NCI-H146 treated with DMSO at 0.1 percent for 48 hours (cell line): Measurements from ENCODE around the gene OR10H1.
"Not testable (repeated sequence)": the region's sequence is repeated elsewhere in the genome, so short reads cannot be mapped to it uniquely, and the experiment has no call there.

ENCODE experiments used
- DNase-seq: peaks from one replicate; lab custom pipeline; 2025; ENCODE audit not compliant: unreplicated experiment; lab: John Stamatoyannopoulos, UW

Gene OR10H1

DNA sequence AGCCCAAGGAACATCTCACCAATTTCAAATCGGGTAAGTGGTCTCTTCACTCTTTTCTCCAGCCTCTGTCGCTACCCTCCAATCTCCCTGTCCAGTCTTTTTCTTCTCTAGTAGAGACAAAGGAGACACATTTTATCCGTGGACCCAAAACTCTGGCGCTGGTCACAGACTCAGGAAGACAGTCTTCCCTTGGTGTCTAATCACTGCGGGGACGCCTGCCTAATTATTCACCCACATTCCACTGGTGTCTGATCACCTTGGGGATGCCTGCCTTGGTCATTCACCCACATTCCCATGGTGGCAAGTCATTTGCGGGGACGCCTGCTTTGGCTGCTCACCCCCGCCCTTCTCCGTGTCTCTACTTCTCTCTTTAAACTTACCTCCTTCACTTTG lies 13.8 kb upstream of the OR10H1 start:
- no peak for DNase-seq

DNA sequence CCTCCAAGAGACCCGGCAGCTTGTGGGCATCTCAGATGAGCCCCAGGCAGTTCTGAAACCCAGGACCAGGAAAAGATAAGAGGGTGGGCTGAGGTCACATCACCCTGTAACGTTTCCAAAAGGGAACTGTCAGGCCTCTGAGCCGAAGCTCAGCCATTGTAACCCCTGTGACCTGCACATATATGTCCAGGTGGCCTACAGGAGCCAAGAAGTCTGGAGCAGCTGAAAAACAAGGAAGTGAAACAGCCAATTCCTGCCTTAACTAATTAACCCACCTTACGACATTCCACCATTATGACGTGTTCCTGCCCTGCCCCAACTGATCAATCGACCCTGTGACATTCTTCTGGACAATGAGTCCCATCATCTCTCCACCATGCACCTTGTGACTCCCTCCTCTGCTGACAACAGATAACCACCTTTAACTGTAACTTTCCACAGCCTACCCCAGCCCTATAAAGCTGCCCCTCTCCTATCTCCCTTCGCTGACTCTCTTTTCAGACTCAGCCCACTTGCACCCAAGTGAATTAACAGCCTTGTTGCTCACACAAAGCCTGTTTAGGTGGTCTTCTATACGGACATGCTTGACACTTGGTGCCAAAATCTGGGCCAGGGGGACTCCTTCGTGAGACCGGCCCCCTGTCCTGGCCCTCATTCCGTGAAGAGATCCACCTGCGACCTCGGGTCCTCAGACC lies 13.3 kb upstream of the OR10H1 start:
- not testable (repeated sequence) for DNase-seq

DNA sequence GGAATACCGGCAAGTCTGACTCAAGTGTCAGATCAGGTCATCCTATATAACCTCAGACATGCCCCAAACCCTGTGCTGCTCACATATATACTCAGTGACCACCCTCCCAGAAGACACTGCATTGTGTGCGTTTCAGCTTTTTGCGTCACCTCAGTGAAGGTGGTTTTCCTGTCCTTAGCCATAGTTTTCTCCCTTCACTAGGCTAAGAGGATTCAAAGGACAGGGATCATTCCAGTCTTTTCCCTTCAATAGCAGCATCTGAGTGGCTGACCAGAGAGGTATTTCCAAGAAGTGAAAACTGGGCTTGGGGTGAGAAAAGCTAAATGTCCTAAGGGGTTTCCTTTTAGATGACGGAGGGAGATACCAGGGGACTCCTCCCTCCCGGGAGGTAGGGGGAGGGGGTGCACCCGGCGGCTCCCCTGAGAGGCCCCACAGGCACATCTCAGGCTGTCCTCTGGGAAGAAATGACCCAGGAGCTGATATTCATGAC lies 12.7 kb upstream of the OR10H1 start:
- DNase-seq = no peak

DNA sequence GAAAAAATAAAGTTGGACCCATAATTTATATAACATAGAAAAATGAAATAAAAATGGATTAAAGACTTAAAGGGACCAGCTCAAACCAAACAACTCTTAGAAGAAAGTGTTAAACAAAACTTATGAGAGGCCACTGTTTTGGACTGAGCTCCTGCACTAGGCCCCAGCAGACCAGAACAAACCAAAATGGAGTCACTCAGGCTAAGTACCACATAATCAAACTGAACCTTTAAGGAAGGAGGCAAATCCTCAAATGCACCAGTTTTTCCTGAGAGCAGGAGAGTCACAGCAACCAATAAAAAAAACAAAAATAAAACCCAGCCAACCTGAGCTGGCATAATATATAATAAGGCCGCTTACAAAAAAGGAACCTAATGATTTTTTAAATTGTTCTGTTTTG lies 10.3 kb upstream of the OR10H1 start:
- DNase-seq = no peak

DNA sequence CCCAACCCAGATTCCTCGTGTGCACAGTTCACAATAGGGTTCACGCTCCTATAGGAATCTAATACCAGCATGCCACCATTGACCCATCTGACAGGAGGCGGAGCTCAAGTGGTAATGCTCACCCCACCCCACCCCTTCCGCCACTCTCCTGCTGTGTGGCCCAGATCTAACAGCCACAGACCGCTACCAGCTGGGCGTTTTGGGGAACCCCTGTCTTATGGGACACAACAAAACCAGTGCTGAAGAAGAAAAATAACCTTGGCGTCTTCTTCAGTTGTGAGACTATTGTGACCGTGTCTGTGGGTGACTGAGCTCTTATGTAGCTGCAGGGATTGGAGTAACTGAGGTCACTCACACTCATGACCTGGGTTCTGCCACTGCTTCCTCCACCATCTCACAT lies 5.2 kb upstream of the OR10H1 start:
- DNase-seq = no peak

DNA sequence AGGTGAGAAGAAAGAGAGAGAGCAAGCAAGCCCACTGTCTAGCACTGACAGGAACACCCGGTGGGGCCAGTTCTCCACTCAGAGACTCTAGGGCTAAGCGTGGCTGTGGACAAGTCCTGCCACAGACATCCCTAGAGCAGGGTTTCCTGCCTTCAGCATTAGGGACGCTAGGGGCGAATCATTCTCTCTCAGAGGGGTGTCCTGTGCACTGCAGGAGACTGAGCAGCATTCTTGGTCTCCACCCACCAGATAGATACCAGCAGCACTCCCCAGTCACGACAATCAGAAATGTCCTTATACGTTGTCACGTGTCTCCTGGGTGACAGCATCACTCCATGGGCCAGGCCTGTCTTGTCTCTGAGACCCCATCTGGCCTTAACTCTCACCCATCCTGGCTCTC lies 1.5 kb downstream of the OR10H1 start:
- DNase-seq = no peak

DNA sequence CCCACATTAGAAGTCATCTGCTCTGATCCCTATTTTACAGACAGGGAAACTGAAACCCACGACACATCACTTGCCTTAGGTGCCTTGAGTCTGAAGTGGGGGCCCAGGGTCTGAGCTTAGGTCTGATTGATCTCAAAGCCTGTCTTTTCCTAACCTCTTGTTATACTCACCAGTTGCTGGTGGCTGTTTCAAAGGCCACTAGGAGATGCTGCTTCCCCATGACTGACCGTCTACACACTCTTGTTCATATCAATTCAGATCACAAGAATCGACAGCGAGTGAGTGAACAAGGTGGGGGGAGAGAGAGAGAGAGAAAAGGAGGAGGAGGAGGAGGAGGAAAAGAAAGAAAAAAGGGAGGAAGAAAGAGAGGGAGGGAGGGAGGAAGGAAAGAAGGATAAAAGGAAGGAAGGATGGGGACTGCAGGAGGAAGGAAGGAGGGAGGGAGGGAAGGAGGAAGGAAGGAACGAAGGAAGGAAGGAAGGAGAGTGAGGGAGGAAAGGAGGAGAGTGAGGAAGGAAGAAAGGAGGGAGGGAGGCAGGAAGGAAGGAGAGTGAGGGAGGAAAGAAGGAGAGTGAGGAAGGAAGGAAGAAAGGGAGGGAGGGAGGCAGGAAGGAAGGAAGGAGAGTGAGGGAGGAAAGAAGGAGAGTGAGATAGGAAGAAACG lies 3.3 kb downstream of the OR10H1 start:
- DNase-seq = no peak

DNA sequence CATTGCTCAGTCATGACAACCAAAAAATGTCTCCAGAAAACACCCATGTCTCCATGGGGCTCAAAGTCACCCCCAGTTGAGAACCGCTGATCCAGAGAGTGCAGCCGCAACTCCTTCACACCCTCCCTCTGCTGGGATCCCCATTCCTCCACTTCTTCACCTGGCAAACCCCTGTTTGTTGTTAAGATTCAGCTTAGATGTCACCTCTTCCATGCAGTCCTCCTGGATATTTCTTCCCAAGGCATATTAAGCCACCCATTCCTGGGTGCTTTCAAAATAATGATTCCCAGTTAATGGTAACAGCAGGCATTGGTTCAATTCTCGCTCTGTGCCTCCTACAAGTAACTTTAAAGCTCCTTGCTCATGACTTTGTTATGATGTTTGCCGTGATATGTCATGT lies 4.0 kb downstream of the OR10H1 start:
- no peak for DNase-seq

DNA sequence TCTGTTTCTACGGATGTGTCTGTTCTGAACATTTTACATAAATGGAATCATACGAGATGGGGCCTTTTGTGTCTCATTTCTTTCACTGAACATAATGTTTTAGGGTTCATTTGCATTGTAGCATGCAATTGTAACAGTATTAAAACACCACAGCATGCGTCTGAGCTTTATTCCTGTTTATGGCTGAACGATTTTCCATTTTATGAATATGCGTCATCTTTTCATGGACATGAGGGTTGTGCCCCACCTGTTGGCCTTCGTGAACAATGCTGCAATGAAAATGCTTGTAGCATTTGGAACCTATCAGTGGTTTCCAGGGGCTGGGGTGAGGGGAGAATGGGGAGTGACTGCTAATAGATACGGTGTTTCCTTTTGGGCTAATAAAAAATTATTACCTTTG lies 5.1 kb downstream of the OR10H1 start:
- DNase-seq = no peak

DNA sequence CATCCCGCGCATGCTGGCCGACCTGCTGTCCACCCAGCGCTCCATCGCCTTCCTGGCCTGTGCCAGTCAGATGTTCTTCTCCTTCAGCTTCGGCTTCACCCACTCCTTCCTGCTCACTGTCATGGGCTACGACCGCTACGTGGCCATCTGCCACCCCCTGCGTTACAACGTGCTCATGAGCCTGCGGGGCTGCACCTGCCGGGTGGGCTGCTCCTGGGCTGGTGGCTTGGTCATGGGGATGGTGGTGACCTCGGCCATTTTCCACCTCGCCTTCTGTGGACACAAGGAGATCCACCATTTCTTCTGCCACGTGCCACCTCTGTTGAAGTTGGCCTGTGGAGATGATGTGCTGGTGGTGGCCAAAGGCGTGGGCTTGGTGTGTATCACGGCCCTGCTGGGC lies 21.2 kb downstream of the OR10H1 start:
- DNase-seq = not testable (repeated sequence)

DNA sequence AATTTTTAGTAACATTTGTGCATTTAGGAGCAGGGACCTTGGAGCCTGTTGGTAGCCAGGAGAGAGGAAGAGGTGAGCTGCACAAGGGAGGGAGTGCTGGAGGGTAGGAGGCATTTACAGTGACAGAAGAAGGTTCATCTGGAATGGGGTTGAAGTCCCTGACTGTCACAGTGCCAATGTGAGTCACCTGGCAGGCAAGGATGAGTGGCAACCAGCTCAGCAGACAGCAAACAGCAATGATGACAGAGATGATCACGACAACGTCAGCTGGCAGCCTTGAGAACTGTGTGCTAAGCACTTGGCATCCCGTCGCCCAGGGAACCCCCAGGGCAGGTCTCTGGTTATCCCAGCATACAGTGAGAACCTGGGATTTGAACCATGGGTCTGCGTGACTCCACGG lies 25.4 kb downstream of the OR10H1 start:
- DNase-seq = no peak

DNA sequence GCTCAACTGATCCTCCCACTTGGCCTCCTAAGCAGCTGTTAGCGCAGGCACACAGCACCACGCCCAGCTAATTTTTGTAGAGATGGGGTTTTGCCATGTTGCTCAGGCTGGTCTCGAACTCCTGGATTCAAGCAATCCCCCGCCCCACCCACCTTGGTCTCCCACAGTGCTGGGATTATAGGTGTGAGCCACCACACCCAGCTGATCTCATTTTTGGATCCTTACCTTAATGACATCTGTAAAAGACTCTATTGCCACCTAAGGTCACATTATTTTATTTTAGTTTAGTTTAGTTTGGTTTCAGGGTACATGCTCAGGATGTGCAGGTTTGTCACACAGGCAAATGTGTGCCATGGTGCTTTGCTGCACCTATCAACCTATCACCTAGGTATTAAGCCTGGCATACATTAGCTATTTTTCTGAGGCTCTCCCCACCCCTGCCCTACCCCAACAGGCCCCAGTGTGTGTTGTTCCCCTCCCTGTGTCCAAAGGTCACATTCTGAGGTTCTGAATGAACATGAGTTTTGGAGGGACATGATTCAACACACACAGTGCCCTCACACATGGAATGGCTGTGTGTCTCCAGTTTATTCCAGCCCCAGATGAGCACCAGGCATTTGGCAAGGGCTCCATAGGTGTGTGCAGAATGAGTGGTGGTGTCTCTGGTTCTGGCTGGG lies 26.7 kb downstream of the OR10H1 start:
- no peak for DNase-seq

DNA sequence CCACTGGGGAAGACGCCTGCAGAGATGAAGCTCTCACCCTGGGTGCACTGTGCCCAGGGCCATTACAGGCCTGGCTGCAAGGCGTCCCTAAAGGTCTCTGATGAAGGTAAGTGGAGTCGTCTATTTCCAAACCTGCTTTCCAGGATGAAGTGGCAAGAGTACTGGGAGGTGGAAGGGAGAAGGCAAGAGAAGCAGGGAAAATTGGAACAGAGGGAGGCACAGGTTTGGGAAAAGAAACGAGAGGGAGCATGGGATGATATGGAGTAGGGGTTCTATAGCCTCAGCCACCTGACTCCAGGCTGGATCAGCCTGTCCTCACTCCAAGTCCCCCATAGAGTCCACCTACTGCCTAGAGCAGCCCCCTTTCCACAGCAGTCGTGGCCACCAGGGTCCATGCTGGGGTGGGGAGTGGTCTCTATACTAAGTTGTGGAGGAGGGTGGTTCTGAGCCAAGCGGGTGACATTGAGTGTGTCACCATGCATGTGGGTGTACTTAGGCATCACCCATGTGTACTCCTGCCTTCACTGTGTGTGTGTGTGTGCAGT lies 27.8 kb downstream of the OR10H1 start, which contains the start of gene OR10H5:
Gene OR10H5 (plus strand): TSS at position 51 of the 545 bp plus-strand sequence. CDS start 6,388 bp downstream, outside the sequence.
- DNase-seq = no peak

DNA sequence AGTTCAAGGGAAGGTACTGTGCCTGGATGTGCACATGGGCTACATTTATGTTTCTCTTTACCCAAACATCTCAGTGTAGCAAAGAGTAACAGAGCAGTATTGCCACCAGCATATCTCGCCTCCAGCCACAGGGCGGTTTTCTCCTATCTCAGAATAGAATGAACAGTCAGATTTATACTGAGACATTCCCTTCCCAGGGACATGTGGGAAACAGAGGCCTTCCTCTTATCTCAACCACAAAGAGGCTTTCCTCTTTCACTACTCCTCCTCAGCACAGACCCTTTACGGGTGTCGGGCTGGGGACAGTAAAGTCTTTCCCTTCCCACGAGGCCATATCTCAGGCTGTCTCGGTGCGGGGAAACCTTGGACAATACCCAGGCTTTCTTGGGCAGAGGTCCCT lies 32.6 kb downstream of the OR10H1 start:
- DNase-seq = not testable (repeated sequence)

DNA sequence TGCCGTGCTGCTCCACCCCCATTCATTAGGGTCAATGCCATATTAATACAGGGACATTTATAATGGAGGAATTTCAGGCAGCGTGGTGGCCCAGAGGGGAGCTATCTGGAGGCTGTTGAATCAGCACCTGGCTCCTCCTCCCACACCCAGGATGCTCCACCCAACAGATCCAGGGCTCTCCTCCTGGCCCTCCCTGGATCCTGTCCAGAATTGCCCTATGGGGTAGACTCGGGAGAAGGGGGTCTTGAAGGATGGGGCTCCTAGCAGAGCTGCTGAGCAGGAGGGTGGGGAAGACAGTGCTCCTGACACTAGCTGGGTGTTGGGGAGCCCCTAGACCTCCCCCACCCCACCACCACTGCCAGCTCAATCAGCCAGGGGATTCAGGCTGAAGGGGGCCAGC lies 33.3 kb downstream of the OR10H1 start:
- DNase-seq = no peak

DNA sequence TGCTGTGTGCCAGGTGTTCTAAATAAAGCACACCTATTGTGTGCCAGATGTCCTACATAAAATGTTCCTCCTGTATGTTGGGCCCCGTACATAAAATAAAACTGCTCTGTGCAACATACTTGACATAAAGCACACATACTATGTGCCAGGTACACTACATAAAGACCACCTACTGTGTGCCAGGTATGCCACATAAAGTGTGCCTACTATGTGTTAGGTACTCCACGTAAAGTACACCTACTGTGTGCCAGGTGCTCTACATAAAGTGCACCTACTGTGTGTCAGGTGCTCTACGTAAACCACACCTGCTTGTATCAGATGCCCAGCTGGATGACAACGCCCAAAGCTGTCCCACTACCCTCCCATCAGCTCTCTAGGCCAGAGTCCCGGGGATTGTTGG lies 33.8 kb downstream of the OR10H1 start:
- no peak for DNase-seq

DNA sequence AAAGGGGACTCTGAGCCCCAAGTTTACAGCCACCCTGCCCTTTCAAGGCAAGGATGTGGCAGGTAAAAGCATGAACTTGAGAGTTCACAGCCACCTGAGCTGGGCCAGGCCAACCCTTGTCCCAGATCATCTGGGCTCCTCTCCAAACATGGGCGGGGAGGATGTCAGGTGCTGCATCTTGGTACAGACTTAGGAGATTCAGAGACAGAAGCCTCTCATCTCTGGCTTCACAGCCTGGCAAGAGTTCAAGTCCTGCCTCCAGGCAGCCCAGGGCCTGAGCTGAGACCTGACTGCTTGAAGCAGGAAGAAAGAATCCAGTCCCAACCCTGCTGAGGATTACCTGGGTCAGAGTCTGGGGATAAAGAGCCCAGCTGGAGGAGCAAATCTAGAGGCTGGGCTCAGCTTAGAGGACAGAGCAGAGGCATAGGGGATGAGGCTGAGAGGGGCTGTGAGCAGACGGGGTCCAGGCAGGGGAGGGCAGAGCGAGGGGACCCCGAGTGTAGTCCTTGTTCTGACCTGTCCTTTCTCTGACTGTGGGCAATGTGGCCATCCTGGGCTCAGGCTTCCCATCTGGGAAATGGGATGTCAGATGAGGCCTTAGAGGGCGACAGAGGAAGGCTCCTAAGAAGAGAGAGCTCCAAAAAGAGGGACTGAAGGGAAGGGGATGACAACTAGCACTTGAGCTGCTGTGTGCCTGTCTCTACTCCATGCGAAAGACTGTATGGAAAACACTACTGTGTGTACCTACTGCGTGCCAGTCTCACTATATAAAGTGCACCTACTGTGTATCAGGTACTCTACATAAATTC lies 34.6 kb downstream of the OR10H1 start:
- DNase-seq = no peak

DNA sequence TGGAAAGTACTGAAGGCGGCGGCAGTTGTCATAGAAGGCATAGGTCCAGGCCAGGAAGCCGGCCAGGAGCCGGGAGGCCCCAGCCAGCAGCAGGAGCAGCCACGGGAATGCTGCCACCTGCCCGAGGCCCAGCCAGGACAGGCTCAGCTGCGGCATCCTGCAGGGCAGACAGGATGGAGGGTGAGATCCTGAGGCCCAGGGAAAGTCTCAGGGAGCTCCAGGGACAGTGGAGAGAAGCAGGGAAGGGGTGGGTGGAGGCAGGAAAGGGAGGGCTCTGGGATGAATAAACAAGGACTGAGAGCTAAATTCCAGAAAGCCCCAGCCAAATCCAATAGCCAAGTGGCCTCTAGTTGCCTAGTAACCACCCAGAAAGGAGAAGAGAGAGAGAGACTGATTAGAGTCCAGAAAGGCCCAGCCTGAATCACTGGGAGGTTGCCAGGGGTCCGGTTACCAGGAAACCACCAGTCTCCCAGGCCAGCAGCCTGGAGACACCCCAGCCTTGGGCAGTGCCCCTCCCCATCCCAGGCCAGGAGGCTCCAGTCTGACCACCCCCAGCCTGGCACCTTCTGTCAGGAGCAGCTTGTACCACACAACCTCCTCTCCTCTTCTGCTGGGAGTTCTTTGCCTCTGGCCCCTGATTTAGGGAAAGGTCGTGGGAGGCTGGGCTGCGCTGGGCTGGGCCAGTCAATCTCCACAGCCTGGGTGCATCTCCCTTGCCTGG lies 35.5 kb downstream of the OR10H1 start:
- DNase-seq = no peak

DNA sequence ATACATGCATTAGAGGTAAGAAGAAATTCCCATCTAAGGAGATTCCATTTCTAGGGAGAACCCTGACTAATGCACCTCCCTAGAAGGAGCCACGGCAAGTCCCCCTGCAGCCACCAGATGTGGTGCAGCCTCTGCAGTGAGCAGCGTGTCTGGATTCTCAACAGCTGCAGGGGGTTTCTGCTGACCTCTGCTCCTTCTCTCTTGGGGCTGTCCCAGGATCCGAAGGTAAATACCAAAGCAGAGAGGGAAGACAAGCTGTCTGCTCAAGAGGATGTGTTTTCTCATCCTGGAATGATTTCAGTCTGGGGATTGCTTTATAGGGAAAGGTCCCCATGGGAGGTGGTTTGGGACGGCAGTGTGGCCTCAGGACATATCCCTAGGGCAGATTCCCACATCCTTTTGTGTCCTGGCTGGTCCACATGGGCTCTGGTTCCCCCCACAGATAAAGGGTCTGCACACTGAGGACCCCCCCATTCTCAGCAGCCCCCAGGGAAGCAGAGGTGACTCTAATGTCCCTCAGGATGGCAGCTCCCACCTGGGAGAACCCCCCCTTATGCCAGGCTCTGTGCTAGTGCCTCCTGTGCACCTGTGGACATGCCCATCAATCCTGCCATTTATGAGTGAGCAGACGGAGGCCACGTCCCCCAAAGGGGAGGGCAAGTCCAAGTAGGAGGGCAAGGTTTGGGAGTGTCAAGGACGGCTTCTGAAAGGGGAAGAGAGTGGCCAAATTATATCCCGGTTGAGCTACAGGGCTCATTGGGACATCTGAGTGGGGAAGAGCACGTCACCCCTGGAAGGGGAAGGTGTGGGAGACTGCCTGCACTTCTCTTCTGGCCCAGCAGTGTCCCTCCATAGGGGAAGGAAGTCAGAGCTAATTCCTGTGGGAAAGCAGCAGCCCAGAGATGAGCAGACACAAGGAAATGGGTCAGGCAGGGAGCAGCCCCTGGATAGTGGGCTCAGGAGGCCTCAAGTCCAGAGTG lies 38.2 kb downstream of the OR10H1 start:
- DNase-seq = no peak
